OCI-M2 (cell line): ENCODE data around the gene GNL3L.
"Not testable (repeated sequence)": the region's sequence is repeated elsewhere in the genome, so short reads cannot be mapped to it uniquely, and the experiment has no call there.

Experiments used
- DNase-seq: peaks from one replicate; lab custom pipeline; 2025; ENCODE audit not compliant: unreplicated experiment; lab: John Stamatoyannopoulos, UW

GNL3L gene

GRCh38 chrX:54555006-54555405 is 25.0 kb downstream of the GNL3L start:
- DNase-seq = not testable (repeated sequence)

- no peak for DNase-seq
These were observed 30.4 kb downstream of the GNL3L start for GRCh38 chrX:54560411-54560810.

GRCh38 chrX:54561622-54562021 is 31.6 kb downstream of the GNL3L start:
- no peak for DNase-seq

- no peak for DNase-seq
These were observed 34.9 kb downstream of the GNL3L start for GRCh38 chrX:54564936-54565335.

GRCh38 chrX:54570332-54570731 is 40.3 kb downstream of the GNL3L start:
- no peak for DNase-seq

- DNase-seq = not testable (repeated sequence)
These were observed 42.6 kb downstream of the GNL3L start for GRCh38 chrX:54572641-54573040.

GRCh38 chrX:54597728-54598127 is 67.7 kb downstream of the GNL3L start:
- DNase-seq = no peak

GRCh38 chrX:54602563-54602962 is 72.5 kb downstream of the GNL3L start:
- no peak for DNase-seq
